ENCODE data around the gene RALGAPA2. TPM values are rescaled to one million over a fixed set of nuclear protein-coding genes. Genes with fewer than 3 reads are reported as not detected.

Gene RALGAPA2
- total RNA-seq (2021; ENCODE audit: unreplicated experiment) = 10.8 TPM
- 4.1 and 5.7 TPM in 2 replicates for polyA plus RNA-seq (2012)
- percentile 54 among the genes with signal in this experiment for Bru-seq, nascent RNA
- percentile 46 among the genes with signal in this experiment for BruChase-seq, experiment 1, labeled RNA remaining after a 6-hour chase
- percentile 53 among the genes with signal in this experiment for BruChase-seq, experiment 2, labeled RNA remaining after a 2-hour chase
- long read RNA-seq, partial matches to known transcripts = 1 of 9 reads
- long read RNA-seq, other reads (novel, unspliced or antisense) = 8 of 9 reads

DNA sequence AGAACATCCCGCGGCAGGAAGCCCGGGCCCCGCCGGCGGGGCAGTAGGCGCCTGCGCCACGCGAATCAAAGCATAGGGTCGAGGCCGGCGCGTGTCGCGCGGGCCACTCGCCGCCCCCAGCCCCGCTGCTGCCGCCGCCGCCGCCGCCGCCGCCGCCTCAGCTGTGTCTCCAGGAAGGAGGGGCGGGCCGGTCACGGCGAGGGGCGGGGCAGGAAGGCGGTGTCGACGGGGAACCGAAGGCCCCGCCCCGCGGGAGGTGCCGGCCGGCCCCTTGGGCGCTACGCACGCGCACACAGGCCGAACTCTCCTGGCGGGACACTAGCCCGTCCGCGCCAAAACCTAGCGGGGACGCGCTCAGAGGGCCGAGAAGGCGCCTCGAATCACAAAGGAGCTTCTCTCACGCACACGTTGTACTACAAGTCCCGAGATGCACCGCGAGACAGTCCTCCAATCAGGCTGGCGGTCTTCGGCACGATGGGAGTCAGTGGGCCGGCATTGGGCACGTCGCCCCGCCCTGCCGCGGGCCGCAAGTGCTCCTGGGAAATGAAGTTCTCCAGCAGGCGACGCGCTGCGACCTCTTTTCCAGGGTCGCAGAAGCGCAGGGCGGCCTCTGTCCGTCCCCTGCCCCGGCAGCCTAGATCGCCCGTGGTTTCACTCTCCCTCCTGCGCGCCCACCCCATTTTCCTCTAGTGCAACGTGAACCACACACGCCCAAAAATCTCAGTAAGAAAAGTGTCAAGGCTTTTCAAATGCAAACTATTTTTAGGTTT, at the start of gene RALGAPA2:
Gene RALGAPA2, minus strand, starts transcription at position 171 of the 770 bp plus-strand sequence. Its CDS starts 164 bp downstream, at position 7.
- H3K27ac ChIP-seq (ENCODE audit: low read depth, low read length) = peak within 1 kb of the TSS; percentile 79; the same call in 1 of the 2 replicates
- no peaks in the 10 kb centered on the region for H3K9me3 ChIP-seq (ENCODE audit: control insufficient read depth in 1 of 2, insufficient read depth in 1 of 2, low read depth in 1 of 2, low read length in 2 of 2)
- H3K4me2 ChIP-seq (ENCODE audit: low read length) = peak within 1 kb of the TSS; percentile 86
- TF ChIP-seq EZH2phosphoT487 (IDR thresholded peaks at IDR 0.05; ENCODE audit: borderline replicate concordance) (no peak), YY1 (IDR thresholded peaks at IDR 0.05; ENCODE audit: extremely low read depth, insufficient replicate concordance, low read depth, low read length) (peak; percentile 53), SRF (IDR thresholded peaks at IDR 0.05; ENCODE audit: low read depth) (no peak), ZFX (IDR thresholded peaks at IDR 0.05) (no peak), EZH2 (IDR thresholded peaks at IDR 0.05) (no peak), SP1 (IDR thresholded peaks at IDR 0.05; ENCODE audit: low read depth) (peak; percentile 91), FOSL1 (IDR thresholded peaks at IDR 0.05; ENCODE audit: low read depth) (no peak), ELF1 (IDR thresholded peaks at IDR 0.05; ENCODE audit: borderline replicate concordance, low read depth) (peak; percentile 22; the same call in 1 of the 2 replicates), POLR2A (IDR thresholded peaks at IDR 0.05; ENCODE audit: borderline replicate concordance, extremely low read depth, insufficient read depth, insufficient read length) (no peak), JUND (IDR thresholded peaks at IDR 0.05) (no peak), TCF7L2 (IDR thresholded peaks at IDR 0.05; ENCODE audit: borderline replicate concordance, extremely low read depth, insufficient read depth, insufficient read length) (peak; percentile 32), RAD21 (IDR thresholded peaks at IDR 0.05; ENCODE audit: low read depth) (no peak), CBX3 (IDR thresholded peaks at IDR 0.05; ENCODE audit: low read depth) (no peak), ZNF274 (IDR thresholded peaks at IDR 0.05; ENCODE audit: low read depth, low read length) (no peak)
- TF ChIP-seq, protein P1, sequence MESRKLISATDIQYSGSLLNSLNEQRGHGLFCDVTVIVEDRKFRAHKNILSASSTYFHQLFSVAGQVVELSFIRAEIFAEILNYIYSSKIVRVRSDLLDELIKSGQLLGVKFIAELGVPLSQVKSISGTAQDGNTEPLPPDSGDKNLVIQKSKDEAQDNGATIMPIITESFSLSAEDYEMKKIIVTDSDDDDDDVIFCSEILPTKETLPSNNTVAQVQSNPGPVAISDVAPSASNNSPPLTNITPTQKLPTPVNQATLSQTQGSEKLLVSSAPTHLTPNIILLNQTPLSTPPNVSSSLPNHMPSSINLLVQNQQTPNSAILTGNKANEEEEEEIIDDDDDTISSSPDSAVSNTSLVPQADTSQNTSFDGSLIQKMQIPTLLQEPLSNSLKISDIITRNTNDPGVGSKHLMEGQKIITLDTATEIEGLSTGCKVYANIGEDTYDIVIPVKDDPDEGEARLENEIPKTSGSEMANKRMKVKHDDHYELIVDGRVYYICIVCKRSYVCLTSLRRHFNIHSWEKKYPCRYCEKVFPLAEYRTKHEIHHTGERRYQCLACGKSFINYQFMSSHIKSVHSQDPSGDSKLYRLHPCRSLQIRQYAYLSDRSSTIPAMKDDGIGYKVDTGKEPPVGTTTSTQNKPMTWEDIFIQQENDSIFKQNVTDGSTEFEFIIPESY (IDR thresholded peaks at IDR 0.05; ENCODE audit: extremely low read depth, insufficient replicate concordance, low read length) = no peak
- TF ChIP-seq, protein P2, sequence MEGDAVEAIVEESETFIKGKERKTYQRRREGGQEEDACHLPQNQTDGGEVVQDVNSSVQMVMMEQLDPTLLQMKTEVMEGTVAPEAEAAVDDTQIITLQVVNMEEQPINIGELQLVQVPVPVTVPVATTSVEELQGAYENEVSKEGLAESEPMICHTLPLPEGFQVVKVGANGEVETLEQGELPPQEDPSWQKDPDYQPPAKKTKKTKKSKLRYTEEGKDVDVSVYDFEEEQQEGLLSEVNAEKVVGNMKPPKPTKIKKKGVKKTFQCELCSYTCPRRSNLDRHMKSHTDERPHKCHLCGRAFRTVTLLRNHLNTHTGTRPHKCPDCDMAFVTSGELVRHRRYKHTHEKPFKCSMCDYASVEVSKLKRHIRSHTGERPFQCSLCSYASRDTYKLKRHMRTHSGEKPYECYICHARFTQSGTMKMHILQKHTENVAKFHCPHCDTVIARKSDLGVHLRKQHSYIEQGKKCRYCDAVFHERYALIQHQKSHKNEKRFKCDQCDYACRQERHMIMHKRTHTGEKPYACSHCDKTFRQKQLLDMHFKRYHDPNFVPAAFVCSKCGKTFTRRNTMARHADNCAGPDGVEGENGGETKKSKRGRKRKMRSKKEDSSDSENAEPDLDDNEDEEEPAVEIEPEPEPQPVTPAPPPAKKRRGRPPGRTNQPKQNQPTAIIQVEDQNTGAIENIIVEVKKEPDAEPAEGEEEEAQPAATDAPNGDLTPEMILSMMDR (IDR thresholded peaks at IDR 0.05 in 2 of 3, conservative IDR thresholded peaks at IDR 0.05 in 1 of 3; ENCODE audit: borderline replicate concordance in 1 of 3, insufficient read depth in 1 of 3, low read depth in 2 of 3, low read length in 2 of 3) = no peak
- TF ChIP-seq, protein P3, sequence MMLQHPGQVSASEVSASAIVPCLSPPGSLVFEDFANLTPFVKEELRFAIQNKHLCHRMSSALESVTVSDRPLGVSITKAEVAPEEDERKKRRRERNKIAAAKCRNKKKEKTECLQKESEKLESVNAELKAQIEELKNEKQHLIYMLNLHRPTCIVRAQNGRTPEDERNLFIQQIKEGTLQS (IDR thresholded peaks at IDR 0.05) = no peak
- TF ChIP-seq, protein P4, sequence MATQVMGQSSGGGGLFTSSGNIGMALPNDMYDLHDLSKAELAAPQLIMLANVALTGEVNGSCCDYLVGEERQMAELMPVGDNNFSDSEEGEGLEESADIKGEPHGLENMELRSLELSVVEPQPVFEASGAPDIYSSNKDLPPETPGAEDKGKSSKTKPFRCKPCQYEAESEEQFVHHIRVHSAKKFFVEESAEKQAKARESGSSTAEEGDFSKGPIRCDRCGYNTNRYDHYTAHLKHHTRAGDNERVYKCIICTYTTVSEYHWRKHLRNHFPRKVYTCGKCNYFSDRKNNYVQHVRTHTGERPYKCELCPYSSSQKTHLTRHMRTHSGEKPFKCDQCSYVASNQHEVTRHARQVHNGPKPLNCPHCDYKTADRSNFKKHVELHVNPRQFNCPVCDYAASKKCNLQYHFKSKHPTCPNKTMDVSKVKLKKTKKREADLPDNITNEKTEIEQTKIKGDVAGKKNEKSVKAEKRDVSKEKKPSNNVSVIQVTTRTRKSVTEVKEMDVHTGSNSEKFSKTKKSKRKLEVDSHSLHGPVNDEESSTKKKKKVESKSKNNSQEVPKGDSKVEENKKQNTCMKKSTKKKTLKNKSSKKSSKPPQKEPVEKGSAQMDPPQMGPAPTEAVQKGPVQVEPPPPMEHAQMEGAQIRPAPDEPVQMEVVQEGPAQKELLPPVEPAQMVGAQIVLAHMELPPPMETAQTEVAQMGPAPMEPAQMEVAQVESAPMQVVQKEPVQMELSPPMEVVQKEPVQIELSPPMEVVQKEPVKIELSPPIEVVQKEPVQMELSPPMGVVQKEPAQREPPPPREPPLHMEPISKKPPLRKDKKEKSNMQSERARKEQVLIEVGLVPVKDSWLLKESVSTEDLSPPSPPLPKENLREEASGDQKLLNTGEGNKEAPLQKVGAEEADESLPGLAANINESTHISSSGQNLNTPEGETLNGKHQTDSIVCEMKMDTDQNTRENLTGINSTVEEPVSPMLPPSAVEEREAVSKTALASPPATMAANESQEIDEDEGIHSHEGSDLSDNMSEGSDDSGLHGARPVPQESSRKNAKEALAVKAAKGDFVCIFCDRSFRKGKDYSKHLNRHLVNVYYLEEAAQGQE (IDR thresholded peaks at IDR 0.05; ENCODE audit: low read depth) = no peak
- peak within 1 kb of the TSS; percentile 63 for H3K9ac ChIP-seq (ENCODE audit: low read length)
- no peaks in the 10 kb centered on the region for H4K20me1 ChIP-seq (ENCODE audit: insufficient read depth)
- intact Hi-C loops (cut with micrococcal nuclease) = no loop called here
- H3K4me1 ChIP-seq (ENCODE audit: control insufficient read depth in 1 of 2, insufficient read depth in 2 of 2, low read length in 2 of 2) = peaks cover 5 to 16% of the 10 kb centered on the region in 2 experiments; a peak in 3 of 4 replicates
- ChIA-PET CTCF (interaction anchor here (0.6 to 1.0 kb wide), 2 partner anchors 112 to 903 kb away, joined by 3 to 4 read pairs; no protein-coding TSS in a partner anchor), POLR2A (no interaction called here), RAD21 (ENCODE audit: low non-redundant PET in 1 of 2, low total read pairs in 2 of 2, uncharacterized antibody in 2 of 2, unreplicated experiment in 2 of 2) (no interaction called here)
- ATAC-seq = peak; percentile 98
- H3K27me3 ChIP-seq (ENCODE audit: insufficient read depth, low read length) = no peaks in the 10 kb centered on the region
- peak; percentile 94 for DNase-seq (ENCODE audit: low read depth, low spot score)
- peak within 1 kb of the TSS; percentile 89 for H2AFZ ChIP-seq (ENCODE audit: low read depth, low read length, poor library complexity, severe bottlenecking)
- BruUV-seq (replicated peaks) = no TSS peak
- no peaks in the 10 kb centered on the region for H3K9me2 ChIP-seq (ENCODE audit: insufficient read depth)
- H3K79me2 ChIP-seq (ENCODE audit: insufficient read depth, low read length) = no peaks in the 10 kb centered on the region
- peak within 1 kb of the TSS; percentile 61 to 76 for H3K4me3 ChIP-seq (replicated peaks in 1 of 2; ENCODE audit: low read depth in 1 of 2, low read length in 2 of 2)
- no peaks in the 10 kb centered on the region for H3K36me3 ChIP-seq (ENCODE audit: control insufficient read depth in 1 of 2, insufficient read depth in 2 of 2, low read length in 2 of 2)

Data from HCT116 (cell line).